D341Med (cell line): ENCODE results near the gene DCAF11.

Source experiments
- DNase-seq: peaks from one replicate; pipeline ENCODE4 v3.0.0; 2012; ENCODE audit warnings: low spot score

Gene DCAF11

GRCh38 chr14:24121210-24121609 is 6.6 kb downstream of the DCAF11 start:
- no peak for DNase-seq

- no peak for DNase-seq
Observed at GRCh38 chr14:24122416-24122815, 7.8 kb downstream of the DCAF11 start.

GRCh38 chr14:24122898-24123297 is 8.3 kb downstream of the DCAF11 start:
- no peak for DNase-seq

- DNase-seq: no peak
Observed at GRCh38 chr14:24123424-24124417, 9.1 kb downstream of the DCAF11 start.

- DNase-seq: no peak
Observed at GRCh38 chr14:24126939-24127338, 12.4 kb downstream of the DCAF11 start.

GRCh38 chr14:24127673-24128072 is 13.1 kb downstream of the DCAF11 start:
- DNase-seq: no peak

GRCh38 chr14:24129410-24129998 is 14.9 kb downstream of the DCAF11 start:
- no peak for DNase-seq

GRCh38 chr14:24130380-24130716 is 15.8 kb downstream of the DCAF11 start, which contains the start of gene FITM1:
Gene FITM1 (plus strand): TSS chr14:24130659. CDS start chr14:24131564, 905 bp downstream.
- no peak for DNase-seq

GRCh38 chr14:24130717-24131548 is 16.4 kb downstream of the DCAF11 start:
- no peak for DNase-seq

- no peak for DNase-seq
Observed at GRCh38 chr14:24131549-24131966, 17.0 kb downstream of the DCAF11 start.

- DNase-seq: no peak
Observed at GRCh38 chr14:24132061-24132685, 17.6 kb downstream of the DCAF11 start.

- DNase-seq: no peak
Observed at GRCh38 chr14:24132976-24133375, 18.4 kb downstream of the DCAF11 start.

GRCh38 chr14:24133735-24134134 is 19.2 kb downstream of the DCAF11 start:
- no peak for DNase-seq

GRCh38 chr14:24135584-24135833 is 20.9 kb downstream of the DCAF11 start:
- DNase-seq: no peak

GRCh38 chr14:24135834-24136683 is 21.5 kb downstream of the DCAF11 start, which contains the start of gene PSME1:
Gene PSME1 (plus strand): TSS chr14:24136194. CDS start chr14:24136263, 69 bp downstream.
- peak; percentile 97 for DNase-seq

GRCh38 chr14:24136684-24137528 is 22.3 kb downstream of the DCAF11 start:
- no peak for DNase-seq

- no peak for DNase-seq
Observed at GRCh38 chr14:24137529-24138395, 23.2 kb downstream of the DCAF11 start.

GRCh38 chr14:24138396-24139271 is 24.1 kb downstream of the DCAF11 start:
- no peak for DNase-seq
